ENCODE measurements around the gene ARHGAP24. TPM values are rescaled to one million over a fixed set of nuclear protein-coding genes. Genes with fewer than 3 reads are reported as not detected.

ARHGAP24 gene
- total RNA-seq, 1 experiment from 2014 or later: 1.3 TPM

DNA sequence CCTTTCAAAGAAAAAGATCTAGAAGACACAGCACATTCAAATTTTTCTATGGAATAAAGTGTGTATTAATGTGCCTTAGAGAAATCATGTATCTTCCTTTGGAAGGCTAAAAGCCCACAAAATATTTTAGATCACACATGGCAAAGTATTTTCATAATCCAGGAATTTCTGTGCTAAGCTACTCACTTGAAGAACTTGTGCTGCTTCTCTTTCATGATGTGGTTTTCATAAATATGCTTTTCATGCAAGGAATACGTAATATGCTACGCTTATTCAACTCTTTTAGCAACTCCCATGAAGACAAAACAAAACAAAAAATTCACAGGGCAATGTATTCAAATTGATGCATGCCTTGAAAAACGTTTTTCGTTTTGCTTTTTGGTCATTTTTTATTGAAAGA, 125.6 kb downstream of the ARHGAP24 start:
- POLR2A ChIA-PET: no interaction called here
- Histone ChIP-seq H3K4me3 (replicated peaks in 1 of 2; ENCODE audit: low read depth in 1 of 2, low read length in 2 of 2) (no peak overlapping the region), H3K9ac (ENCODE audit: low read length) (no peak overlapping the region), H2AFZ (ENCODE audit: low read depth, low read length, poor library complexity, severe bottlenecking) (no peak overlapping the region), H3K9me2 (ENCODE audit: insufficient read depth) (no peaks in the 10 kb centered on the region), H3K27me3 (ENCODE audit: insufficient read depth, low read length) (no peaks in the 10 kb centered on the region), H3K4me2 (ENCODE audit: low read length) (no peak overlapping the region), H3K27ac (ENCODE audit: low read depth, low read length) (no peak overlapping the region), H3K9me3 (ENCODE audit: control insufficient read depth in 1 of 2, insufficient read depth in 1 of 2, low read depth in 1 of 2, low read length in 2 of 2) (no peaks in the 10 kb centered on the region), H4K20me1 (ENCODE audit: insufficient read depth) (no peaks in the 10 kb centered on the region), H3K36me3 (ENCODE audit: control insufficient read depth in 1 of 2, insufficient read depth in 2 of 2, low read length in 2 of 2) (no peaks in the 10 kb centered on the region), H3K79me2 (ENCODE audit: insufficient read depth, low read length) (no peaks in the 10 kb centered on the region), H3K4me1 (ENCODE audit: control insufficient read depth in 1 of 2, insufficient read depth in 2 of 2, low read length in 2 of 2) (no peaks in the 10 kb centered on the region)
- DNase-seq (ENCODE audit: low read depth, low spot score): no peak
- TF ChIP-seq ELF1 (IDR thresholded peaks at IDR 0.05; ENCODE audit: borderline replicate concordance, low read depth) (no peak), ZBTB33 (IDR thresholded peaks at IDR 0.05; ENCODE audit: extremely low read depth, insufficient replicate concordance, low read length) (no peak), ZNF274 (IDR thresholded peaks at IDR 0.05; ENCODE audit: low read depth, low read length) (no peak), SRF (IDR thresholded peaks at IDR 0.05; ENCODE audit: low read depth) (no peak), POLR2AphosphoS5 (IDR thresholded peaks at IDR 0.05; ENCODE audit: low read depth, low read length) (no peak), POLR2A (IDR thresholded peaks at IDR 0.05; ENCODE audit: borderline replicate concordance, extremely low read depth, insufficient read depth, insufficient read length) (no peak), ZFX (IDR thresholded peaks at IDR 0.05) (no peak), JUND (IDR thresholded peaks at IDR 0.05) (no peak), MAX (IDR thresholded peaks at IDR 0.05) (no peak), SIN3A (IDR thresholded peaks at IDR 0.05; ENCODE audit: low read depth) (no peak), YY1 (IDR thresholded peaks at IDR 0.05; ENCODE audit: extremely low read depth, insufficient replicate concordance, low read depth, low read length) (no peak), EZH2 (IDR thresholded peaks at IDR 0.05) (no peak), CBX3 (IDR thresholded peaks at IDR 0.05; ENCODE audit: low read depth) (no peak)
- TF ChIP-seq, protein P1, sequence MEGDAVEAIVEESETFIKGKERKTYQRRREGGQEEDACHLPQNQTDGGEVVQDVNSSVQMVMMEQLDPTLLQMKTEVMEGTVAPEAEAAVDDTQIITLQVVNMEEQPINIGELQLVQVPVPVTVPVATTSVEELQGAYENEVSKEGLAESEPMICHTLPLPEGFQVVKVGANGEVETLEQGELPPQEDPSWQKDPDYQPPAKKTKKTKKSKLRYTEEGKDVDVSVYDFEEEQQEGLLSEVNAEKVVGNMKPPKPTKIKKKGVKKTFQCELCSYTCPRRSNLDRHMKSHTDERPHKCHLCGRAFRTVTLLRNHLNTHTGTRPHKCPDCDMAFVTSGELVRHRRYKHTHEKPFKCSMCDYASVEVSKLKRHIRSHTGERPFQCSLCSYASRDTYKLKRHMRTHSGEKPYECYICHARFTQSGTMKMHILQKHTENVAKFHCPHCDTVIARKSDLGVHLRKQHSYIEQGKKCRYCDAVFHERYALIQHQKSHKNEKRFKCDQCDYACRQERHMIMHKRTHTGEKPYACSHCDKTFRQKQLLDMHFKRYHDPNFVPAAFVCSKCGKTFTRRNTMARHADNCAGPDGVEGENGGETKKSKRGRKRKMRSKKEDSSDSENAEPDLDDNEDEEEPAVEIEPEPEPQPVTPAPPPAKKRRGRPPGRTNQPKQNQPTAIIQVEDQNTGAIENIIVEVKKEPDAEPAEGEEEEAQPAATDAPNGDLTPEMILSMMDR (IDR thresholded peaks at IDR 0.05 in 2 of 3, conservative IDR thresholded peaks at IDR 0.05 in 1 of 3; ENCODE audit: borderline replicate concordance in 1 of 3, insufficient read depth in 1 of 3, low read depth in 2 of 3, low read length in 2 of 3): no peak
- TF ChIP-seq, protein P2, sequence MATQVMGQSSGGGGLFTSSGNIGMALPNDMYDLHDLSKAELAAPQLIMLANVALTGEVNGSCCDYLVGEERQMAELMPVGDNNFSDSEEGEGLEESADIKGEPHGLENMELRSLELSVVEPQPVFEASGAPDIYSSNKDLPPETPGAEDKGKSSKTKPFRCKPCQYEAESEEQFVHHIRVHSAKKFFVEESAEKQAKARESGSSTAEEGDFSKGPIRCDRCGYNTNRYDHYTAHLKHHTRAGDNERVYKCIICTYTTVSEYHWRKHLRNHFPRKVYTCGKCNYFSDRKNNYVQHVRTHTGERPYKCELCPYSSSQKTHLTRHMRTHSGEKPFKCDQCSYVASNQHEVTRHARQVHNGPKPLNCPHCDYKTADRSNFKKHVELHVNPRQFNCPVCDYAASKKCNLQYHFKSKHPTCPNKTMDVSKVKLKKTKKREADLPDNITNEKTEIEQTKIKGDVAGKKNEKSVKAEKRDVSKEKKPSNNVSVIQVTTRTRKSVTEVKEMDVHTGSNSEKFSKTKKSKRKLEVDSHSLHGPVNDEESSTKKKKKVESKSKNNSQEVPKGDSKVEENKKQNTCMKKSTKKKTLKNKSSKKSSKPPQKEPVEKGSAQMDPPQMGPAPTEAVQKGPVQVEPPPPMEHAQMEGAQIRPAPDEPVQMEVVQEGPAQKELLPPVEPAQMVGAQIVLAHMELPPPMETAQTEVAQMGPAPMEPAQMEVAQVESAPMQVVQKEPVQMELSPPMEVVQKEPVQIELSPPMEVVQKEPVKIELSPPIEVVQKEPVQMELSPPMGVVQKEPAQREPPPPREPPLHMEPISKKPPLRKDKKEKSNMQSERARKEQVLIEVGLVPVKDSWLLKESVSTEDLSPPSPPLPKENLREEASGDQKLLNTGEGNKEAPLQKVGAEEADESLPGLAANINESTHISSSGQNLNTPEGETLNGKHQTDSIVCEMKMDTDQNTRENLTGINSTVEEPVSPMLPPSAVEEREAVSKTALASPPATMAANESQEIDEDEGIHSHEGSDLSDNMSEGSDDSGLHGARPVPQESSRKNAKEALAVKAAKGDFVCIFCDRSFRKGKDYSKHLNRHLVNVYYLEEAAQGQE (IDR thresholded peaks at IDR 0.05; ENCODE audit: low read depth): no peak
- BruUV-seq (replicated peaks): no TSS peak
- ATAC-seq: no peak
- CTCF ChIA-PET: no interaction called here
- intact Hi-C loops (cut with micrococcal nuclease): no loop called here
- RAD21 ChIA-PET (ENCODE audit: low non-redundant PET in 1 of 2, low total read pairs in 2 of 2, uncharacterized antibody in 2 of 2, unreplicated experiment in 2 of 2): no interaction called here
